Measurements from ENCODE around the gene PANK4.

PANK4 gene

DNA sequence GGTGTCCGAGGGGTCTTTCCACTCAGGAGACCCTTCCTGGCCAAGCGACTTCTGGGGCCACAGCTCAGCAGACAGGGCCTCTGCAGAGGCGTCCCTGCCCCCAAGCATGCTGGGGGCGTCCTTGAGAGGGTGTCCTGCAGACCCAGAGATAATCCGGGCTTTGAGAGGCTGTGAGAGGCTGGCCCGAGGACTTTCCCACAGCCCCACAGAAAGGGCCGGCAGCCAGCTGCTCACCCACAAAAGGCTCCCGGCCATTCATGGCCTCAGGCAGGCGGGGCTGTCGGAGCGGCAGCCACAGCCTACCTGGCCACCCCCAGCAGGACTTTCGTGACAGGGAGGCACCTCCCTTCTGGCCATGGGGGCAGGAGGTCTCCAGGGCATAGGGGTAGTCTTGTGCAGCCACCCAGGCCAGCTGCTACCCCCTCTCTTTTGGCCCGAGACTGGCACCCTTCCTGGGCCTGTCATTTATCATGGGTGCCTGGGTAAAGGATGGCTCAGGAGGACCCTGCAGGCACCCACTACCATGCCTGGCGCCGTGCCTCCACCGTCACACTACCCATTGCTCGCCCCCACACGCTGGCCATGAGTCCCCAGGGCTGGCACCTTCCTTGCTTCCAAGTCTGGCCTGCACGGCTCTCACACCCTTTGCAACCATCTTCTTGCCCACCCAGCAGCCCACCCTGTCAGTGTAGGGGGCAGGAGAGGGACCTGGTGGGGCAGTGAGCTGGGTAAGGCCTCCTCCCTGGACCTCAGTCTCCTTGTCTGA is 18.7 kb upstream of the PANK4 start:
- Mint-ChIP-seq H3K4me1 (ENCODE audit: low read depth) (peaks cover 13% of the 10 kb centered on the region), H3K27me3 (ENCODE audit: low read depth) (peaks cover 7% of the 10 kb centered on the region), H3K4me3 (no peak overlapping the region), H3K27ac (no peak overlapping the region), H3K9me3 (no peaks in the 10 kb centered on the region), H3K36me3 (ENCODE audit: low read depth) (peaks cover 2% of the 10 kb centered on the region)
- DNase-seq (ENCODE audit: low spot score) = no peak

- DNase-seq (ENCODE audit: low spot score) = no peak
- Mint-ChIP-seq H3K36me3 (ENCODE audit: low read depth) (no peaks in the 10 kb centered on the region), H3K4me3 (no peak overlapping the region), H3K4me1 (ENCODE audit: low read depth) (peaks cover 11% of the 10 kb centered on the region), H3K27me3 (ENCODE audit: low read depth) (peaks cover 7% of the 10 kb centered on the region), H3K9me3 (no peaks in the 10 kb centered on the region), H3K27ac (no peak overlapping the region)
These were observed 17.9 kb upstream of the PANK4 start for GRCh38 chr1:2544093-2544874.

DNA sequence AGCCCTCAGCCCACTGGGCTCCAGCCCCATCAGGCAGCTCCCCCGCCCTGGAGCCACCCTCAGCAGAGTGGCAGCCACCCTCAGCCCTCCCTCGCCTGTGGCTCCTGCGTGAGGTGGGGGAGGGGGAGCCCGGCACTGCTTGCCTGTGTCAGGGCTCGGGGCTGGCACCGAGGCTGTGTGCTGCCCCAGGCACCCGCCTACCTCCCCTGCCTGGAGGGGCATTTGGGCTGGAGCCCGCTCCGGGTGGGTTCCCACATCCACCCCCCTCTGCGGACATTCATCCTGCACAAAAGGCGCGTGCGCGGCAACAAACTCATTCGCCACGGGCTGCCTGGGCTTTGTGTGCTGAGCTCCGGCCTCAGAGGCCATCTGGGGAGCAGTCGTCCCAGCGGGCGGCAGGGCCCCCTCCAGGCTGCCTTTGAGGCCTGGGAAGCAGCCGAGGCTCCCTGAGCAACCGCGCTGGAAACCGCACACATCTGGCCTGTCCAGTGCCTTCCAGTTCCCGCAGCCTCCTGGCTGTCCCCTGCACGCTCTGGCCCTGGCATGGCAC is 17.2 kb upstream of the PANK4 start:
- H3K36me3 Mint-ChIP-seq (ENCODE audit: low read depth) = no peaks in the 10 kb centered on the region
- no peak for DNase-seq (ENCODE audit: low spot score)
- peaks cover 7% of the 10 kb centered on the region for H3K4me1 Mint-ChIP-seq (ENCODE audit: low read depth)
- no peak overlapping the region for H3K4me3 Mint-ChIP-seq
- no peak overlapping the region for H3K27ac Mint-ChIP-seq
- peaks cover 7% of the 10 kb centered on the region for H3K27me3 Mint-ChIP-seq (ENCODE audit: low read depth)
- H3K9me3 Mint-ChIP-seq = no peaks in the 10 kb centered on the region

- Mint-ChIP-seq H3K36me3 (ENCODE audit: low read depth) (no peaks in the 10 kb centered on the region), H3K4me1 (ENCODE audit: low read depth) (no peaks in the 10 kb centered on the region)
These were observed 16.0 kb upstream of the PANK4 start for GRCh38 chr1:2542246-2542915.

GRCh38 chr1:2541619-2542245 is 15.3 kb upstream of the PANK4 start:
- no peak for DNase-seq (ENCODE audit: low spot score)
- no peaks in the 10 kb centered on the region for H3K4me1 Mint-ChIP-seq (ENCODE audit: low read depth)
- H3K27me3 Mint-ChIP-seq (ENCODE audit: low read depth) = peaks cover 9% of the 10 kb centered on the region
- H3K27ac Mint-ChIP-seq = no peak overlapping the region
- H3K9me3 Mint-ChIP-seq = no peaks in the 10 kb centered on the region
- no peaks in the 10 kb centered on the region for H3K36me3 Mint-ChIP-seq (ENCODE audit: low read depth)
- H3K4me3 Mint-ChIP-seq = no peak overlapping the region

More at GRCh38 chr1:2542246-2542915, 16.0 kb upstream of the PANK4 start:
- DNase-seq (ENCODE audit: low spot score) = no peak
- H3K4me3 Mint-ChIP-seq = no peak overlapping the region
- H3K27me3 Mint-ChIP-seq (ENCODE audit: low read depth) = peaks cover 7% of the 10 kb centered on the region
- no peaks in the 10 kb centered on the region for H3K9me3 Mint-ChIP-seq
- H3K27ac Mint-ChIP-seq = no peak overlapping the region

- Mint-ChIP-seq H3K4me3 (no peak overlapping the region), H3K4me1 (ENCODE audit: low read depth) (no peaks in the 10 kb centered on the region), H3K27ac (no peak overlapping the region), H3K27me3 (ENCODE audit: low read depth) (peaks cover 13% of the 10 kb centered on the region), H3K36me3 (ENCODE audit: low read depth) (no peaks in the 10 kb centered on the region), H3K9me3 (no peaks in the 10 kb centered on the region)
- no peak for DNase-seq (ENCODE audit: low spot score)
These were observed 14.6 kb upstream of the PANK4 start for GRCh38 chr1:2540816-2541492.

DNA sequence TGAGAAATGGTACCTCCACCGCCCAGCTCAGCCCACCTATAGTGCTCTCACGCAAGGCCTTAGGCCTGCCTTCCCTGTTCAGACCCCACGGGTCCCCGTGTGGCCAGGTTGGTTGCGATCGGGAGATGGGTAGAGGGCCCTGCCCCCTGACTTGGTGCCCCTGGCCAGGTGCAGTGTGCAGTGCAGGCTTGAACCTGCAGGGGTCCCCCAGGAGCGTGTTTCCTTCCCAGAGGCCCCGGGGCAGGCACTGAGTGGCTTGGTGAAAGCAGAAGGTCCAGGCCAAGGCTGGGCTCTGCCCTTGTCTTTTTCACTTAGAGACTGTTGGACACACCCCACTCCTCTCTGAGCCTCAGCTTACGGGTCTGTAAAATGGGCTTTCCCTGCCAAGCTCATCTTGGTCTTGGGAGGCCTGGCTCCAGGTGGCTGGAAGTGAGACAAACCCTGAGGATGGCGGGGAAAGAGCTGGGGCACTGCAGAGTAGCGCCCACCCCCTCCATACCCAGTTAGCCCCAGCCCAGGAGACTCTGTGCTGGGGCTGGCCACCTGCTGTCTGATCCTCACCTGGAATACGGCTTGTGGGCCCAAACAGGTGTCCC is 13.0 kb upstream of the PANK4 start:
- no peak for DNase-seq (ENCODE audit: low spot score)
- H3K9me3 Mint-ChIP-seq = no peaks in the 10 kb centered on the region

DNA sequence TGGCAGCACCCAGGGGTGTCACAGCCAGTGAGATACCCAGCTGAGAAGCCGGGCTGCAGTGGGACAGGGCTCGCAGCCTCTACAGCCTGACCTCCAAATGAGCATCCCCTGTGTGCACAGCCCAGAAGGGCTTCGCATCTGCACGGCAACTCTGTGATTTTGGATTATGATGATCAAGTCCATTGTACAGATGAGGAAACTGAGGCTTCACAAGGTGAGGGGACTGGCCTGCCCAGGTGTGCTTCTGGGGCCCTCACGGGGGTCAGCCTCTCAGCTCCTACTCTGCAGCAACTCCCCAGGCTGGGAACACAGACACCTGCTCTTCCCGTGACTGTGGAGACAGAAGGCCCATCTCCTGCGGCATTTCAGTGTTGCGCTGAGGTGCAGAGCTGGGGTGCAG is 12.5 kb upstream of the PANK4 start:
- no peaks in the 10 kb centered on the region for H3K36me3 Mint-ChIP-seq (ENCODE audit: low read depth)

More for the DNA sequence above, 13.0 kb upstream of the PANK4 start:
- no peaks in the 10 kb centered on the region for H3K36me3 Mint-ChIP-seq (ENCODE audit: low read depth)
- no peaks in the 10 kb centered on the region for H3K4me1 Mint-ChIP-seq (ENCODE audit: low read depth)
- H3K4me3 Mint-ChIP-seq = no peak overlapping the region
- H3K27ac Mint-ChIP-seq = no peak overlapping the region
- H3K27me3 Mint-ChIP-seq (ENCODE audit: low read depth) = peaks cover 17% of the 10 kb centered on the region

GRCh38 chr1:2538376-2538775 is 12.0 kb upstream of the PANK4 start:
- no peaks in the 10 kb centered on the region for H3K4me1 Mint-ChIP-seq (ENCODE audit: low read depth)
- DNase-seq (ENCODE audit: low spot score) = no peak
- H3K27me3 Mint-ChIP-seq (ENCODE audit: low read depth) = peaks cover 22% of the 10 kb centered on the region
- H3K4me3 Mint-ChIP-seq = no peak overlapping the region
- H3K9me3 Mint-ChIP-seq = no peaks in the 10 kb centered on the region
- H3K27ac Mint-ChIP-seq = no peak overlapping the region
- no peaks in the 10 kb centered on the region for H3K36me3 Mint-ChIP-seq (ENCODE audit: low read depth)

More for the DNA sequence above, 12.5 kb upstream of the PANK4 start:
- Mint-ChIP-seq H3K4me3 (no peak overlapping the region), H3K27ac (no peak overlapping the region), H3K4me1 (ENCODE audit: low read depth) (no peaks in the 10 kb centered on the region), H3K9me3 (no peaks in the 10 kb centered on the region), H3K27me3 (ENCODE audit: low read depth) (peaks cover 20% of the 10 kb centered on the region)
- DNase-seq (ENCODE audit: low spot score) = no peak

GRCh38 chr1:2537784-2538115 is 11.4 kb upstream of the PANK4 start:
- Mint-ChIP-seq H3K36me3 (ENCODE audit: low read depth) (no peaks in the 10 kb centered on the region), H3K9me3 (no peaks in the 10 kb centered on the region), H3K4me3 (no peak overlapping the region), H3K27ac (no peak overlapping the region), H3K27me3 (ENCODE audit: low read depth) (peaks cover 24% of the 10 kb centered on the region), H3K4me1 (ENCODE audit: low read depth) (no peaks in the 10 kb centered on the region)
- no peak for DNase-seq (ENCODE audit: low spot score)

DNA sequence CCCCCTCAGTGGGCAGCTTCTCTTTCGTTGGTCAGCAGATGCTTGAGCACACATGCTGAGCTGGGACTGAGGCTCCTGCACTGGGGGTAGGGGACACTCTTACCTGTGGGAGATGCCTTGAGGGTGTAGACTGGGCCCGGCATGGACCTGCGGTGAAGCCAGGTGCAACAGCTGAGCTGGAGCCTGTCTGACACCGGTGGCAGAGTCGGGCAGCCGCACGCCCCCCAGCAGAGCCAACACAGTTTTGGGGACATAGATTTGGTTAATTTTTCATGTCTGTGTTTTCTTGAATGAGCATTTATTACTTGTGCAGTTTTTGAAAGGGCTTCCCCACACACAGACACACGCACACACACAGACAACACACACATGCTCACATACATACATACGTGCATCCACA is 9.6 kb upstream of the PANK4 start:
- Mint-ChIP-seq H3K27ac (no peak overlapping the region), H3K9me3 (no peaks in the 10 kb centered on the region), H3K27me3 (ENCODE audit: low read depth) (peaks cover 22% of the 10 kb centered on the region), H3K4me1 (ENCODE audit: low read depth) (no peaks in the 10 kb centered on the region), H3K36me3 (ENCODE audit: low read depth) (no peaks in the 10 kb centered on the region), H3K4me3 (no peak overlapping the region)
- no peak for DNase-seq (ENCODE audit: low spot score)

- no peaks in the 10 kb centered on the region for H3K36me3 Mint-ChIP-seq (ENCODE audit: low read depth)
- H3K27me3 Mint-ChIP-seq (ENCODE audit: low read depth) = peaks cover 27% of the 10 kb centered on the region
- no peaks in the 10 kb centered on the region for H3K4me1 Mint-ChIP-seq (ENCODE audit: low read depth)
- H3K4me3 Mint-ChIP-seq = no peak overlapping the region
- no peak for DNase-seq (ENCODE audit: low spot score)
- H3K9me3 Mint-ChIP-seq = no peaks in the 10 kb centered on the region
- no peak overlapping the region for H3K27ac Mint-ChIP-seq
These were observed 9.1 kb upstream of the PANK4 start for GRCh38 chr1:2535455-2535854.

Measured in T-helper 2 cell treated with Interferon-gamma antibody and Interleukin-4, amounts not matched to agents 5 μg/mL and 100 μg/mL, for 36 hours (primary cell).